NT2/D1 (cell line): ENCODE data around the gene TMEM175.
"Not testable (repeated sequence)": the region's sequence is repeated elsewhere in the genome, so short reads cannot be mapped to it uniquely, and the experiment has no call there.

Source experiments
- DNase-seq: peaks from one replicate; pipeline ENCODE4 v3.0.0-alpha.2; 2011; ENCODE audit warnings: low read depth, low spot score
- H3K27me3 ChIP-seq: 2 replicates; pipeline ENCODE4 v1.6.0; 2011; ENCODE audit warnings: mild to moderate bottlenecking; ENCODE audit not compliant: insufficient read length, insufficient read depth
- H3K36me3 ChIP-seq: 2 replicates; pipeline ENCODE4 v1.6.1; 2011; ENCODE audit warnings: mild to moderate bottlenecking, low read length, mixed read lengths; ENCODE audit not compliant: insufficient read depth, insufficient read length
- H3K4me1 ChIP-seq: 2 replicates; pipeline ENCODE4 v1.5.1; 2011; ENCODE audit not compliant: insufficient read depth, insufficient read length
- H3K4me3 ChIP-seq: 2 replicates; pipeline ENCODE4 v1.5.1; 2011; ENCODE audit warnings: low read depth; ENCODE audit not compliant: insufficient read length
- H3K9ac ChIP-seq: 2 replicates; pipeline ENCODE4 v1.6.0; 2011; ENCODE audit warnings: low read depth; ENCODE audit not compliant: insufficient read length
- H3K9me3 ChIP-seq: 2 replicates; pipeline ENCODE4 v1.5.1; 2011; ENCODE audit warnings: mild to moderate bottlenecking, low read length; ENCODE audit not compliant: insufficient read depth
- SUZ12 ChIP-seq: IDR thresholded peaks from 2 replicates; pipeline ENCODE4 v1.6.1; 2011; ENCODE audit not compliant: insufficient read length, insufficient read depth; ENCODE audit errors: extremely low read depth
- YY1 ChIP-seq: IDR thresholded peaks from 2 replicates; pipeline ENCODE4 v1.6.1; 2011; ENCODE audit not compliant: insufficient read length, insufficient read depth
- ZNF274 ChIP-seq: IDR thresholded peaks from 2 replicates; pipeline ENCODE4 v1.6.1; 2011; ENCODE audit warnings: mild to moderate bottlenecking, low read depth, low read length

The TMEM175 gene

DNA sequence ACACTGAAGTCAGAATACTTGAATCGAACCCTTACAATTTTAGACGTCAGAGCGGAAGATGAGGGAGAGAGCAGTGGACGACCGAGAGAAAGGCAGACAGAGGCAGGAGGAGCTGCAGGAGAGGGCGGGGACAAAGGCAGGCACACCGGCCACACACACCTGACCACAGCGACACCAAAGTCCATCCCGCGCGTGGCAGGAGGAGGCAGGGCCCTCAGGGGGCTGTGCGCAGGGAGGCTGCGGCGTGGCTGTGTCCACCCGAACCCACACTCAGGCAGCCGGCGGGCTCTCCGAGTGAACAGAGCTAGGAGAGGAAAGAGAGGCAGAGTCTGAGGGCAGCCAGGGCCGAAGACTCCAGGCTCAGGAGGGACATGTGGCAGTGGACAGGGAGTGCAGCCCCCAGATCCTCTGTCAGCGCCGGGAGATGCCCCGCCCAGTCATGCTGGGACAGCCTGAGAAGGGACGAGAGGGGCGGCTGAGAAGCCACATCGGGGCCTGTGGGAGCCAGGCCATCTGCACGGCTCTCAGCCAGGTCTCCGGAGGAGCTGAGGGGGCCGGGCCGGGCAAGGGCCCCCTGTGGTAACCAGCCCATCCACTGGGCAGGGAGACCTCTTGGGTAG lies 20.3 kb upstream of the TMEM175 start:
- no peaks in the 10 kb centered on the region for H3K27me3 ChIP-seq
- H3K4me3 ChIP-seq, result no peak overlapping the region
- H3K36me3 ChIP-seq, result peaks cover 54% of the 10 kb centered on the region
- peaks cover 4% of the 10 kb centered on the region for H3K4me1 ChIP-seq
- H3K9me3 ChIP-seq, result no peaks in the 10 kb centered on the region
- no peak overlapping the region for H3K9ac ChIP-seq
- TF ChIP-seq YY1 (no peak), SUZ12 (no peak)
- no peak for DNase-seq

DNA sequence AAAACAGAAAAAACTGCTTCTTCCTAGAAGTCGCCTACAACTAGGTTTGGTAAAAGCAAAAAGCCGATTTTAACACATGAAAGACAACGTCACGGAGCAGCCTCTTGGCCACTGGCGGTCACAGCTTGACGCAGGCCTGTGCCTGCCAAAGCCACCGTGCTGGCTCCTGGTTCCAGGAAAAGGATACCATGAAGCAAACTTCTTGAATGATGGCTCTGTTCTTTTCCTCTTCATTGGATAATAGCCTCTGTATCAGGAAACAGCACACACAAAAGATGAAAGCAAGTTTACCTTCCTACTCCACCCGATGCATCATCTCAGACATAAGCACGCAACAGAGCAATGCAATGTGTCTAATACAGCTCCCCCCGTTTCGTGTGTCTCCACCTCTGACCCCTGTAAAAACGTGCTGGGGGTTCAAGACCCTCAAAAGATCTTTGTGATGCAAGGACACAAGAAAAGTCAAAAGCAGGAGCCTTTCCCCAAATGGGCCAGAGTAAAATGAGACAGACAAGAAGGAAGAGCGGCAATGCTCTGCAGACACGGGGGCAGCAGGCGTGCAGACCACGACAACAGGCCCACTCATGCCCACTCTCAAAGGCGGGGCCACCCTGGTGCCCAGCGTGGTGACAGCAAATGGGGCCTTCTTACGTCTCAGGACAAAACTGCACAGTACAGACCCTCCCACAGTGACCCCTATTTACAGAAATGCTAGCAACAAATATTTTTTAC lies 19.5 kb upstream of the TMEM175 start:
- Histone ChIP-seq H3K9ac (no peak overlapping the region), H3K36me3 (peaks cover 48% of the 10 kb centered on the region), H3K9me3 (0 out of 2 replicates have a peak, but pooled peaks cover under 1% of the 10 kb centered on the region), H3K27me3 (no peaks in the 10 kb centered on the region), H3K4me3 (no peak overlapping the region), H3K4me1 (peaks cover 4% of the 10 kb centered on the region)
- TF ChIP-seq SUZ12 (no peak), ZNF274 (no peak), YY1 (no peak)
- DNase-seq, result no peak

DNA sequence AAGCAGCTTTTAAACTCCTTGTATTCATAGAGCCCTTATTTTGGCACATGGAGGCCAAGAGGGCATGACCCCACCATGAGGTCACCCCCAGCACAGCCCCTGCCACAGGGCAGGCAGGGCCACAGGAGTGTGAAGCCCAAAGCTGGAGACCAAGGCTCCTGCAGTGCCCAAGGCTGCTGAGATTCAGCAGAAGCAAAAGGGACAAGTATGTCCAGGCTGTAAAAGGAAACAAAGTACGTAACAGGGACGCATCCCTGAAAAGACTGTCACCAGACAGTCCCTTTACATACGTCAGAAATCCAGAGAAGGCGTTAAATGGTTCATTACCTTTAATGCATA lies 19.0 kb upstream of the TMEM175 start:
- Histone ChIP-seq H3K36me3 (peaks cover 43% of the 10 kb centered on the region), H3K9ac (no peak overlapping the region), H3K27me3 (no peaks in the 10 kb centered on the region), H3K4me3 (no peak overlapping the region), H3K9me3 (peaks cover 6% of the 10 kb centered on the region; the same call in 1 of the 2 replicates), H3K4me1 (peaks cover 4% of the 10 kb centered on the region)
- DNase-seq, result no peak
- TF ChIP-seq SUZ12 (no peak), ZNF274 (no peak), YY1 (no peak)

DNA sequence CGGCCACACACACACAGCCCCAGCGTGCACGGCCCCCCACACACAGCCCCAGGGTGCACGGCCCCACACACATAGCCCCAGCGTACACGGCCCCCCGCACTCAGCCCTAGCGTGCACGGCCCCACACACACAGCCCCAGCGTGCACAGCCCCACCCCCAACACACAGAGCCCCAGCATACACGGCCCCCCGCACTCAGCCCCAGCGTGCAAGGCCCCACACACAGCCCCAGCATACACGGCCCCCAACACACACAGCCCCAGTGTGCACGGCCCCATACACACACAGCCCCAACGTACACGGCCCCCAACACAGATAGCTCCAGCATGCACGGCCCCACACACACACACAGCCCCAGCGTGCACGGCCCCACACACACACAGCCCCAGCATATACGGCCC lies 17.7 kb upstream of the TMEM175 start:
- peaks cover 4% of the 10 kb centered on the region for H3K4me1 ChIP-seq
- DNase-seq, result no peak
- H3K4me3 ChIP-seq, result no peak overlapping the region
- H3K9me3 ChIP-seq, result peaks cover 11% of the 10 kb centered on the region; the same call in 1 of the 2 replicates
- no peaks in the 10 kb centered on the region for H3K27me3 ChIP-seq
- H3K9ac ChIP-seq, result no peak overlapping the region
- TF ChIP-seq ZNF274, result no peak
- TF ChIP-seq YY1, result no peak
- no peak for TF ChIP-seq SUZ12
- peaks cover 35% of the 10 kb centered on the region for H3K36me3 ChIP-seq

DNA sequence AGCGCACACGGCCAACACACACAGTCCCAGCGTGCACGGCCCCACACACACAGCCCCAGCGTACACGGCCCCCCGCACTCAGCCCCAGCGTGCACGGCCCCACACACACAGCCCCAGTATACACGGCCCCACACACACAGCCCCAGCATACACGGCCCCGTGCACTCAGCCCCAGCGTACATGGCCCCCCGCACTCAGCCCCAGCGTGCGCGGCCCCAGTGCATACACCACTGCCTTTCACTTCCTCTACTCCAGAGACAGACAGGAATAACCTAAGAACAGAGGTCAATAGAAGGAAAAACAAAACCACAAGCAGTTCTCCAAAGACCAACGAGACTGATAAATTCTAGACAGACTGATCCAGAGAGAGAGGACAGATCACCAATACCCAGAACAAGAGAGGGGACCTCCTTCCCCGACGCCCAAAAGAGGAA lies 17.2 kb upstream of the TMEM175 start:
- H3K9ac ChIP-seq, result no peak overlapping the region
- peaks cover 30% of the 10 kb centered on the region for H3K36me3 ChIP-seq
- no peak for DNase-seq

DNA sequence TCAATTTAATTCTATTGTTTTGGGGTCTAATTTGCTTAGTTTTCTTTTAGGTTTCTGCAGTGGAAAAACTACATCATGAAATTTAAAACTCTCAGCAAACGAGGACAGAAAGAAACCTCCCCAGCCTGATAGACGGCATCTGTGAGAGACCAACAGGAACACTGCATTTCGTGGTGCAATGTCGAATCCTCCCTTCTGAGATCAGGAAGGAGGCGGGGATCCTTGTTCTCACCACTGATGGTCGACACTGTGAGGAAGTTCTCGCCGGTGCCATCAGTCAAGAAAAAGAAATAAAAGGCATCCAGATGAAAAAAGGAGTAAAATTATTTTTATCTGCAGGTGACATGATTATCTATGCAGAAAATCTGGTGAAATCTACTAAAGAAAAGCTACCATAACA lies 16.7 kb upstream of the TMEM175 start:
- Histone ChIP-seq H3K9me3 (peaks cover 11% of the 10 kb centered on the region; the same call in 1 of the 2 replicates), H3K4me3 (no peak overlapping the region)

More for the DNA sequence above, 17.2 kb upstream of the TMEM175 start:
- TF ChIP-seq YY1, result no peak
- Histone ChIP-seq H3K4me1 (peaks cover 4% of the 10 kb centered on the region), H3K9me3 (peaks cover 11% of the 10 kb centered on the region; the same call in 1 of the 2 replicates), H3K4me3 (no peak overlapping the region), H3K27me3 (no peaks in the 10 kb centered on the region)

DNA sequence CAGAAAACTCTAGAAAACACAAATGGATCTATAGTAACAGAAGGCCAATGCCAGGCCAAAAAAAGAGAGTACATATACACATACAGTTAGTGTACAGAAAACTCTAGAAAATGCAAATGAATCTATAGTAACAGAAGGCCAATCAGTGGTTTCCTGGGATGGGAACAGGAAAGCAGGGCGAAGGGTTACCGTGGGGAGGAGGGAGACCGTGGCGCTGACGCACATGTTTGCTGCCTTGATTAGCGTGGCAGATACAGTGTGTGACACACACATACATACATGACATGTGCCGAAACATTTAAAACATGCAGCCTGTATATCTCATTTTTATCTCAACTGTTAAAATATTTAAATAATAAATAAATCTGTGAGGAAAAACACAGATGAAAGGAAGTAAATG lies 14.8 kb upstream of the TMEM175 start:
- H3K9me3 ChIP-seq, result peaks cover 11% of the 10 kb centered on the region; the same call in 1 of the 2 replicates
- H3K36me3 ChIP-seq, result peaks cover 7% of the 10 kb centered on the region
- no peak overlapping the region for H3K4me3 ChIP-seq
- DNase-seq, result no peak
- no peak for TF ChIP-seq SUZ12
- TF ChIP-seq ZNF274, result no peak
- no peak for TF ChIP-seq YY1
- no peaks in the 10 kb centered on the region for H3K27me3 ChIP-seq
- H3K9ac ChIP-seq, result no peak overlapping the region
- no peaks in the 10 kb centered on the region for H3K4me1 ChIP-seq

More for the DNA sequence above, 16.7 kb upstream of the TMEM175 start:
- Histone ChIP-seq H3K4me1 (peaks cover 4% of the 10 kb centered on the region), H3K27me3 (no peaks in the 10 kb centered on the region), H3K36me3 (peaks cover 24% of the 10 kb centered on the region), H3K9ac (no peak overlapping the region)
- no peak for DNase-seq
- TF ChIP-seq ZNF274 (no peak), SUZ12 (no peak), YY1 (no peak)

DNA sequence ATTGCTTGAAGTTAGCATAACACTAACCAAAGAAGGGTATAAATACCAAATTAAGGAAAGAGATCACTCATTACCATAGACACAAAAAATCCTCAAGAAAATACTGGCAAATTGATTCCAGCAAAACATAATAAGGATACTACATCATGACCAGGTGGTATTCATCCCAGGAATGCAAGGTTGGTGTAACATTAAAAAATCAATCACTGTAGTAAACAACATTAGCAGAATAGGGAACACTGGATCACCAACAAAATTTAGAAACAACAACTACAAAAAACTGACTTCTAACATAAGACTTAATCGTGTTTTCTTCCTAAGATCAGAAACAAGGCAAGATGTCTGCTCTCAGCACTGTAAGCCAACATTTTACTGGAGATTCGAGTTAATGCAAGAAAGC lies 14.3 kb upstream of the TMEM175 start:
- no peak for TF ChIP-seq YY1
- TF ChIP-seq ZNF274, result no peak
- TF ChIP-seq SUZ12, result no peak
- DNase-seq, result no peak
- no peaks in the 10 kb centered on the region for H3K27me3 ChIP-seq
- H3K36me3 ChIP-seq, result peaks cover 7% of the 10 kb centered on the region
- peaks cover 11% of the 10 kb centered on the region; the same call in 1 of the 2 replicates for H3K9me3 ChIP-seq
- H3K9ac ChIP-seq, result no peak overlapping the region
- no peak overlapping the region for H3K4me3 ChIP-seq
- no peaks in the 10 kb centered on the region for H3K4me1 ChIP-seq

DNA sequence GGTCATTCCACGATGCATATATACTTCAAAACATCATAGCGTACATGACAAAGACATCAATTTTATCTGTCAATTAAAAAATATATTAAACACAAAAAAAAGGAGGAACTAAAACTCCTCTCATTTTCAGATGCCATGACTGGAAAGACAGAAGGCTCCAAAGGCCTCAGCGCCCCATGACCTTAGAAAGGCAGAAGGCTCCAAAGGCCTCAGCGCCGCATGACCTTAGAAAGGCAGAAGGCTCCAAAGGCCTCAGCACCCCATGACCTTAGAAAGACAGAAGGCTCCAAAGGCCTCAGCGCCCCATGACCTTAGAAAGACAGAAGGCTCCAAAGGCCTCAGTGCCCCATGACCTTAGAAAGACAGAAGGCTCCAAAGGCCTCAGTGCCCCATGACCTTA lies 13.7 kb upstream of the TMEM175 start:
- not testable (repeated sequence) for H3K4me3 ChIP-seq, H3K4me1 ChIP-seq, H3K9ac ChIP-seq, H3K27me3 ChIP-seq, DNase-seq, H3K36me3 ChIP-seq
- H3K9me3 ChIP-seq, result peaks cover 11% of the 10 kb centered on the region; the same call in 1 of the 2 replicates

DNA sequence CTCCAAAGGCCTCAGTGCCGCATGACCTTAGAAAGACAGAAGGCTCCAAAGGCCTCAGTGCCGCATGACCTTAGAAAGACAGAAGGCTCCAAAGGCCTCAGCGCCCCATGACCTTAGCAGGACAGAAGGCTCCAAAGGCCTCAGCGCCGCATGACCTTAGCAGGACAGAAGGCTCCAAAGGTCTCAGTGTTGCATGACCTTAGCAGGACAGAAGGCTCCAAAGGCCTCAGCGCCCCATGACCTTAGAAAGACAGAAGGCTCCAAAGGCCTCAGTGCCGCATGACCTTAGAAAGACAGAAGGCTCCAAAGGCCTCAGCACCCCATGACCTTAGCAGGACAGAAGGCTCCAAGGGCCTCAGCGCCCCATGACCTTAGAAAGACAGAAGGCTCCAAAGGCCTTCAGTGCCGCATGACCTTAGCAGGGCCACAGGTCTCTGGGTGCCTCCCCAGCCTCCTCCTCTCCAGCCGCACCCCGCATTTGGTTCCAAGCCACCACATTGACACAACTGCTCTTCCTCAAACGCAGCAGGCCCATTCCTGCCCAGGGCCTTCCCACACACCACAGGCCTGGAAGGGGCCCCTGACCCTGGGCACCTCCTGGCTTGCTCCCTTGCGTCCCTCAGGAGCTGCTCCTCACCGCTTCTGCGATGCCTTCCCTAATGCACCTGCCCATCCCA lies 13.1 kb upstream of the TMEM175 start:
- H3K4me1 ChIP-seq, H3K4me3 ChIP-seq, H3K36me3 ChIP-seq, H3K9ac ChIP-seq, H3K27me3 ChIP-seq, DNase-seq: not testable (repeated sequence)
- peaks cover 11% of the 10 kb centered on the region; the same call in 1 of the 2 replicates for H3K9me3 ChIP-seq
